Stimulated activated CD8-positive, alpha-beta memory T cell treated with anti-CD3 and anti-CD28 coated beads, Interleukin-2, amount 100 ng/mL, for 48 hours (primary cell): ENCODE data around the gene BRINP2.

Experiments used
- DNase-seq, 2 donors: peaks; one replicate each; pipeline ENCODE4 v3.0.0-alpha.2; 2020; ENCODE audit warnings: low read depth in 2 of 2

BRINP2 gene

DNA sequence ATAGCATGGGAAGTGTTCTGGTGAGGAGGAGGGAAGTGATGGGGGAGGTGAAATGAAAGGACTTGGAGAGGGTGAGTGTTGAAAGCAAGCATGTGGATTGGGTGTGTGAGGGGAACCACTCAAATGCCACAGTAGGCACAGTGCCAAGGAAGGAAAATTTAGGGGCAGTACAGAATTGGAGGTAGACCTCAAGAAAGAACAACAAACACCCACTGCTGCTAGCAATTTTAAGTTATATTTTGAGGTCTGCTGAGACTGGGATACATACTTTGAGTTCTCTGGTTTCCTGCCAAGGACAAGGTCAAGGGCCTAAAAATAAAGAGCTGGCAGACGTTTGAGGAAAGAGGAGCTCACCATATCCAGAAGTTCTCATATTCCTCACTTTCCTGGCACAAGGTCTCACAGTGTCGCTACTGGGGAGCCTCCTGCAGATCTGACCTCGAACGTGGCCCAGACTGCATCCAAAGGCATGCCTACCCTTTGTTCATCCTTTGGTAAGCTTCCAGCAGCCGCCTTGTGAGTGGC lies 104.0 kb downstream of the BRINP2 start:
- DNase-seq, result no peak

- DNase-seq, result no peak
Measured at GRCh38 chr1:177275736-177276135, 105.0 kb downstream of the BRINP2 start.

DNA sequence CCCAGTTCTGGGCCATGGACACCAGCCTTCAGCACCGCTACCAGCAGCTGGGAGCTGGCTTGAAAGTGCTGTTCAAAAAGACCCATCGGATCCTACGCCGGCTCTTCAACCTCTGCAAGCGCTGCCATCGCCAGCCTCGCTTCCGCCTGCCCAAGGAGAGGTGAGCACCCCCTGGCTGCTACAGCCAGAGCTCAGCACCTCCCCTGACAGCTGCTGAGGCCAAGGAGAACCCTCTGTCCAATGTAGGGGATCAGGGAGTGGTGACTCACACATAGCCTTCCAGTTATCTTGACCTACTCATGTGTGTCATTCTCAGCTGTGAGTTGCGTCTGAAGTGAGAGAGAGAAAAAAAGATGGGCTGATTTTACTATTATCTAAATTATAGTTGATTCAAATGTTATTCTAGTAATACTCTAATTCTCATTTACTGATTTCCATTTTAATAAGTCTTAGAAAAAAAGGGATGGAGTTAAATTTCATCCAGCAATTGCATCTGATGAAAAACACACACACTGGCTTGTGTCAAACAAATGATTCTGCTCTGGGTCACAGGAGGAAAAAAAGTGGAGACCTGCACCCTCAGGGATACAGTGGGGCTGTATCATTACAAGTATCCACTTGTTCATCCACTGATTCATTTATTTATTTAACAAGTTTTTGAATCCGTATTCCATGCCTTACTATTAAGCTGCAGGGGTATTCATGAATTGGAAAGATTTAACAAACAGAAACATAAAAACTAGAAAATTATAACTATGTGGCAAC lies 108.0 kb downstream of the BRINP2 start:
- DNase-seq, result no peak

GRCh38 chr1:177281901-177282300 lies 111.1 kb downstream of the BRINP2 start:
- DNase-seq, result no peak

DNA sequence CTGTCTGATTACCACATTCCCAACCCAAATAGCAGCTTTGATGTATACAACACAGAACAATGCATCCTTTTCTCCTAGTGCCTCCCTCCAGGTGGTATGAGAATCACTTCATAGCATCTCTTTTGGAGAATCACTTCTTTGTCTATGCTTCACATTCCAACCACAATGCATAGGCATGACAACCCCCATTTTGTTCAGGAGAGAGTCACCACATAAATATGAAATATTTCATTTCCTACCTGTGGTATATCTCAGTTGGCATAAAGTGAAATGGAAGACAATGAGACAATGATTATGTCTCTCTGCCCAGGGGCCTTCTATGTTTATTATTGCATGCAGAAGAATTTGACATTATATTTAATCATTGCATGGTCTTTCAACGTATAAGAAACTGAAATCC lies 112.2 kb downstream of the BRINP2 start:
- no peak for DNase-seq

- DNase-seq, result no peak
Measured at GRCh38 chr1:177283380-177283779, 112.6 kb downstream of the BRINP2 start.

DNA sequence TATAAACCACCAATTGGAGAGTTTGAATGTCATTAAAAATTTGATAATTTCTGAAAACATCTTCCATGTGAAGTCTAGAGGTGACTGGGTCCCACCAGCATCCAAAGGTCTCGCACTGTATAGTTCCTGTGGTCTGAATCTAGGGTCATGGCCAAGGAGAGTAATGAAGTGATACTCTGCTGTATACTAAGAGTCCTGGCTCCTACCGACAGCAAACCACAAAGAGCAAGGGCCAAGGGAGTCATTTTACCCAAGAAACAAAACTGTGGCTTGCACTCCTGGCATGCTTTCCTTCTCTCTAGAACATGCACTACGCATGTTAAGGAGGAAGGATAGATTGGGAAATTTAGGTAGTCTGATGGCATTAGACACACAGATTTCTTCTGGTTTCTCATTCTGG lies 115.6 kb downstream of the BRINP2 start:
- no peak for DNase-seq

DNA sequence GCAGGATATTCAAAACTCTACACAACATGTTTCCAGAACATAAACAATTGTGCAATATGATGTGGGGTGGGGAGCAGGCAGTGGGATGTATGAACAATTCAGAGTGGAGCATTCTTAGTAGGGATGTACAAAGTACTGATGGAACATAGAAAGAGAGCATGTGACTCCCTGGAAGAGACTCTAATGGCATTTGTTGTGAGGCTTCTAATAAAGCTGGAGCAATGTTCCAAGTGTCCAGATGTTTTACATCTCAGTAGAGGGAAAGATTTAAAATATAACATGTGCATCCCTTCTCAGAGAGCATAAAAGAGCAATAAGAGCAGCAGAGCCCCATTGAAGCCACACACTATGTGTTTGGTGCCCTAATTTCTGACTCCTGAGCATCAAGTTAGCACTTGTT lies 116.5 kb downstream of the BRINP2 start:
- DNase-seq, result no peak

DNA sequence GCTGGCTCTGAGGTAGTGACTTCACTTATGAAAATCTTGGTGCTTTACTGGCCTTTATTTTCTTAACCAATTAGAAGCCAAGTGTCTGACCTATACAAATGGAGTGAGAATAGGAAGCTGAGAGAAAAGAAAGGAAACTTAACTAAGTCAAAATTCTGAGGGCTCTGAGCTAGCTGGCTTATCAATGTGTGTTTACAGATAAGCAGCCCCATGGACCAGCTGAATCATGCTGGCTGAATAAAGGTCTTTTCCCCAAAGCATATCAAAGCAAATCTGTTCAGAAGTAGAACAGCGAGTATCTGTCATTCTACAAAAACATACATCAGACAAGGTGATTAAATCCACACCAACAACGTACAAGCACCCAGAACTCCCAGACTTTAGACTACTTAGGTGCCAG lies 117.2 kb downstream of the BRINP2 start:
- DNase-seq, result no peak

DNA sequence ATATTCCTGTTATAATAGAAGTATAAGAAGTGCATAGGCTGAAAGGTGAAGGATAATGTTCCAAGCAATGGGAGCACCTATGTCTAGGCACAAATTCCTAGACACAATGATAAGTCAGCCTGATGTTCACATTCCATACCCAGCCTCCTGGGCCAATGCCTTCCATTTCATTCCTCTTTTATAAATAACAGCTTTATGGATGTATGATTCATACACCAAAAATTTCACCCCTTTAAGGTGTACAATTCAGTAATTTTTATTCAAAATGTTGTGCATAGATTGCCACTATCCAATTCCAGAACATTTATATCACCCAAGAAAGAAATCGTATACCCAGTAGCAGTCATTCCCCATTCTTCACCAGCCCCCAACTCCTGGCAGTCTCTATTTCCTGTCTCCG lies 118.8 kb downstream of the BRINP2 start:
- DNase-seq, result no peak

DNA sequence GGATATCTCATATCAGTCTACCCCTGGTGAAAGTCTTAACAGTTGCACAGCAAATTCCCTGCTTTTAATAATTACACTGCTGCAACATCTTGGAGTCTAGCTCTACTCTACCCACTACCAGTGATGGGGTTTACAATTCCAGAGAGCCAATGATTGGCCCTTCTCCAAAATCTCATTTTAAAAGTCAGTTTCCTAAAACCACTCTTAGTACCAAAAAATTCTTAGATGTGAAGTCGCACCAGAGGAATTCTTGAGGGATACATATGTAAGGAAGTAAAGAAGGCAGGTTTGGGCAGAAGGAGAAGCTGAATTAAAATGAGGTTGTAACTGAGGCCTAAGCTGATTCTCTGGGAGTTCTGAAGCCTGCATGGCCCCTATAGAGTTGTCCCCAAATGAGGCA lies 129.7 kb downstream of the BRINP2 start:
- DNase-seq, result no peak

DNA sequence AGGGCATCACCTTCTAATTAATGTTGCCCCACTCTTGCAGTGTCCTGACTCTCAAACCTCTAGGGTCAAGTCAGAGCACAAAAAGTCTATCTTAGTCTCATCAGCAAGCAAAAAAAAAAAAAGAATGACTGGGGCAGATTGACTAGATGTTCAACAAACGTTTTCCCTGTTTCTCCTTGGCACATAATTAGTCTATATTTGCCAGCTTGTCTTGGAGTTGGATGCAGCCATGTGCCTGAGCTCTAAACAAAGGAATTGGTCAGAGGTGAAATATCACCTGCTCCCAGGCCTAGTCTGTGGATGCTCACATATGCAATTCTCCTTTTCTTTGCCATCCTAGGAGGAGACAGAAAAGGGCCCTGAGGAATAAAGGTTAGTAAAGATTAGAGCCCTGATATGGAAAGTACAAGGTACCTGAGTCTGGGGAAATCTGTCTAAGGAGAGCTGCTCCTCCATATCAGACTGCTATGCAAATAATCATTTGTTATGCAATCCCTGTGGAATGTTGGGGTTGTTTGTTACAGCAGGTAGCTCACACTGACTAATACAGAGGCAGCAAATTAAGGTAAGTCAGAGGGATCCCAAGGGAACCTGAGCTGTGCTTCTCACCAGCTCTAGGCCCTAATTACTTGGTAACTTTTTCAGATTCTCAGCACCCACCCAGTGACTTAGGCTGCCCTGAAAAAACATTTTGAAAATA lies 130.8 kb downstream of the BRINP2 start:
- no peak for DNase-seq

- DNase-seq, result no peak
Measured at GRCh38 chr1:177302357-177303044, 131.7 kb downstream of the BRINP2 start.

- DNase-seq, result no peak
Measured at GRCh38 chr1:177305040-177306018, 134.6 kb downstream of the BRINP2 start.

- DNase-seq, result no peak
Measured at GRCh38 chr1:177306019-177306415, 135.3 kb downstream of the BRINP2 start.

DNA sequence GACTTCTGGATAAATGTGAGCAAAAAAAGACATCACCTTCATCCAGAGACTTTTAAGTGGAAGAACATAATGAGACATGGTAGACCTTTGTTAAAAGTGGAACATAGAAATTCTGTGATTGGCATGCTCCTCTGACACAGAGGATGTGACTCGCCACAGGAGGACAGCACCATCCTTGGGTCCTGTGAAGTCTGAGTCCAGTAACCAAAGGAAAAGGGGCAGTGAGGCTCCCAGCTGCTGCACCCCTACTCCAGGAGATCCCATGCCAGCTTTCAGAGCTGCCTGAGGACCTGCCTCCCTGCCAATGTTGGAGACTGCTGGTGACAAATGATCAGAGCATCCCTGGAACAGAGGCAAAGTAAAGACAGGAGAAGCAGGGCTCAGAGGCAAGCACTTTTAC lies 136.2 kb downstream of the BRINP2 start:
- no peak for DNase-seq

DNA sequence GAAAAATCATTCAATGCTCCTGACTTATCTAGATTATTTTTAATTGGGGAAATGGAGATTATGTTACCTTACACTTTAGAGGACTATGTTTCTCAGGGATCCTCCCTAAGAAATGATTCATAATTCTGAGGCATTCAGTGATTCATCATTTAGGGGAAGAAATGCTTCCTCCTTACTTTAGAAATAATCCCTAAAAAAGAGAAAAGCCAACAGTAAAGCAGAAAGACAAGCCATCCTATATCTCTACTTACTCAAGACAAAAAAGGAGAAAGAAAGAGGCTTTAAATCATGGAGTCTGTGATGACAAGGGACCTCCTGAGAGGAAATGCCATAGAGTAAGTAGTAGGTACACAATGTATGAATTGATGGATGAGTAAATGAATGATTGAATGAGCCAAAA lies 137.0 kb downstream of the BRINP2 start:
- no peak for DNase-seq

- DNase-seq, result no peak
Measured at GRCh38 chr1:177309880-177310279, 139.1 kb downstream of the BRINP2 start.

- DNase-seq, result no peak
Measured at GRCh38 chr1:177310326-177310725, 139.6 kb downstream of the BRINP2 start.

DNA sequence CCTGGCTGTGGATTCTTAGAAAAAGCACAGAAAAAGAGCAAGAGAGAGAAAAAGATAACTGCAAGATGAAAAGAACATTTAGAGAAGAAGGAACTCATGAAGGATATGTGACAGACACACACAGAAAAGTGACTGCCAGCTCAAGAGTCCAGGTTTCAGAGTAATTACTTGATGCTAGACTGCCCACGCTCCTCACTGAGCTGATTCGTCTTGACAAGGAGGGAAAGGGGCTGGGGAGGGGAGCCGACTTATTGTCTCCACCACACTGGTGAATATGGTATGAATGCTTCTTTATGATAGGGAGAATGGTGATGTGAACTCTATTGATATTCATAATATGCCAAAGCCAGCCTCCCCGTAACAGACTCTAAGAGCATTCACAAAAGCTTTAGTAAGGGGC lies 140.4 kb downstream of the BRINP2 start:
- DNase-seq, result no peak

GRCh38 chr1:177311586-177311985 lies 140.8 kb downstream of the BRINP2 start:
- DNase-seq, result no peak
